Measurements from ENCODE around the gene AAK1.
"Not testable (repeated sequence)": the region's sequence is repeated elsewhere in the genome, so short reads cannot be mapped to it uniquely, and the experiment has no call there.

The AAK1 gene

DNA sequence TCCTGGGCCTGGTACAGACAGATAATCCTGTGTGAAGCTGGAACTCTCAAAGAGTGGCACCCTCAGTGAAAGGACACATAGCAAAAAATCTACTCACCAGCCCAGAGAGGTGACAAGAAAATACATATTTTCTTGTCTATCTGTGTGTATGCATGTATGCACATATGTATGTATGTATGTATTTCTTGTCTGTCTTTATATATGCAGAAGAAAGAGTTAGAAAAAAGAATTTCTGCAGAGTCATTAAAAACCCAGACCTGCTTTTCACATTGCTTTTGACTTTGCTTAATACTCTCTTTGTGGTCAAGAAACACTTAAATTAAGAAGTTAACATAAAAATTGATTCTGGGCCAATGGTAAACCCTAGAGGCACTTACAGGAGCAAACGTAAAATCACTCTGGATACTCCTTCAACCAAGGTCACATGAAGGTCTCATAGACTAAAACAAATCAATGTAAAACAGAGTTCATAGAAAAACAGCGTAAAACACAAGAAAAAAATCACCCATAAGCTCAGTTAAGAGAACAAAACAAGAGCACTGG lies 16.5 kb upstream of the AAK1 start:
- DNase-seq = peak; percentile 40

- no peak for DNase-seq
These were observed 15.8 kb upstream of the AAK1 start for GRCh38 chr2:69659349-69659748.

- no peak for DNase-seq
These were observed 8.7 kb upstream of the AAK1 start for GRCh38 chr2:69652206-69652605.

- DNase-seq = not testable (repeated sequence)
These were observed 3.7 kb upstream of the AAK1 start for GRCh38 chr2:69647196-69647595.

DNA sequence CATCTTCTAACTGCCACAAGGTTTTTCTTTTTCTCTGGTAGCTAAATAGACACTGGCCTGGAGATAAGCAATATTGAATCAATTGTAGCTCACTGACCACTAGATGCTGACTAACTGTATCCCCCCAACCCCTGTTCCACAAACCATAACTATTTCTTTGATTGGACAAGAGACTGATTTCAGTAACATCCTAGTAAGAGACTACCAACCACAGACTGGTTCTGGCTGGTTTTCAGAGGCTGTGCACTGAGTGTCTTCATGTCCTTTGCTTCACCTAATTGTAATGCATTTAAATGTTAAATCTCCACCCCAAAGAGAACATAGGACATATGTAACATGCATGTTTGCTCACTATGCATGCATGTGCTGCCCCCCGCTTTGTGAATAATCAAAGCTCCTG lies 3.2 kb upstream of the AAK1 start:
- no peak for DNase-seq

- DNase-seq = no peak
These were observed 2.4 kb upstream of the AAK1 start for GRCh38 chr2:69645921-69646320.

GRCh38 chr2:69645031-69645431 lies 1.5 kb upstream of the AAK1 start:
- peak; percentile 68 for DNase-seq

DNA sequence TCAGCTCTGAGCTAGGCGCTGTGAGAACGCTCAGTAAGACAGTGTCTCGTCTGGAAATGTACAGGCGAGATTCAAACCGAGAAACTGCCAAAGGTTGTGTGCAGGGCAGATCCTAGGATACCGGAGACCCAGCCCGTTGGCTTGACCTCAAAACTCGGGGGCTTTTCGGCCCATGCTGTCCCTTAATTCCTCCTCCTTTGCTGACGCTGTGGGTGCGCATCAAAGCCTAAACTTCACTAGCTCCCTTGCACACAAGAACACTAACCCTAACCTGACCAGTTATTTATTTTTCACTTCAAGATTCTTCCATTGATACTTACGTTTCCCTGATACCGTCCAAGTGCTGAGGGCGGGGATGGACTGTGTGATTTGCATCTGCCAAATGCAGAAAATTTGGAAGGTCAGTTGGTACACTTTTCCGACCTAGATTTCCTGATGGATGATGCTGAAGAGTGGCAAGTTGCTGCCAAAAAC lies 1.0 kb upstream of the AAK1 start:
- DNase-seq = no peak

DNA sequence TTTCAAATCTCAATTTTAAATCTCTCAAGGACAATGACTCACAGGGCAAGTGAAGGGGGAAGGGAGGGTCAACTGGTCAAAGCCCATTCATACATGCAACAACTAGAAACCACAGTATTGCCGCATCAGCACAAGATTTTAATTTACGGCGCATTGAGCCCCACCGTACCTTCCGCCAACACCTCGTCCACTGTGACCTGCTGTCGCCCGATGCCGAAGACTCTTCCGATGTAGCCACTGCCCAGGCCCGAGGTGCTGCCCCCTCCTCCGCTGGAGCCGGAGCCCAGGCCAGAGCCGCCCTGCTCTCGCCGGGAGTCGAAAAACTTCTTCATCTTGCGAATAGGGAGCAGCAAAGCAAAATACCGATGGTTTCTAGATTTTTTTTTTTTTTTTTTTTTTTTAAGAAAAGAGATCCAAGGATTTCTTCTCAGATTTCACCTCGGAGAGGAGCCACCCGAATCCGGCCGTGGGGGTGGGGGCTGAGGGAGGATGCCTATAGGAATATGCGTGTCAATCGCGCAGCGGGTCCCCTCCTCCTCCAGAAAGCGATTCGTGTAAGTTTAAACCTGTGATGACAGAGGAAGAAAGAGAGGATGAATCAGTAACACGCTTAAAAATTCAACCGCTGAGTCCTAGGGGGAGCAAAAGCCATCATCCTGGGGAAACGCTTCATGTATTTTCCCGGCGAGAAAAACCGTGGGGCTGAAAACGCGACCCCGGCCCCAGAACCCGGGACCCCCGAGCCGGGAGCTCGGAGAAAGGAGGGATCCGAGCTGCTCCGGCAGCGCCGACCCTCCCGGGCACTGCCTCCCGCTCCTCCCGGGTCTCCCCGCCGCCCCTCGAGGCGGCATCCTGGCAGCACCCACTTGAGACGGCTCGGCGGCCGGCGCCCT lies 584 bp downstream of the AAK1 start:
- peak; percentile 75 for DNase-seq

GRCh38 chr2:69641887-69642708 lies 1.4 kb downstream of the AAK1 start:
- DNase-seq = no peak

- DNase-seq = no peak
These were observed 2.1 kb downstream of the AAK1 start for GRCh38 chr2:69641471-69641870.

GRCh38 chr2:69639266-69639665 lies 4.3 kb downstream of the AAK1 start:
- no peak for DNase-seq

DNA sequence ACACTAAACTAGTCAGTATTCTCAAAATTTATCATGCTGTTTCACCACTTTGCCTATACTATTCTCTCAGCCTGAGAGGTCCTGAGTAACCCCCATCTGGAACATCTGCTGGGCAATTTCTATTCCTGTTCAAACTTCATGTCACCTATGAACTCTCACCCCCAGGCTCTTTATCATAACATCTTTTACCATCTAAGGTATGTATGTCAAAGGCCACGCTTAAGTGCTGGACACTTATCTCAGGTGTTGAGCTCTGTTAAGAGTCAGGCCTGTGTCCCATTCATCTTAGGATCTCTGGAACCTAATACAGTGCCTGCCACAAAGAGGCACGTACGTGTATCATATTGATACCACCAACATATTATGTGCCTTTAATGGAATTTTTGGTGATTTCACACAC lies 4.9 kb downstream of the AAK1 start:
- no peak for DNase-seq

DNA sequence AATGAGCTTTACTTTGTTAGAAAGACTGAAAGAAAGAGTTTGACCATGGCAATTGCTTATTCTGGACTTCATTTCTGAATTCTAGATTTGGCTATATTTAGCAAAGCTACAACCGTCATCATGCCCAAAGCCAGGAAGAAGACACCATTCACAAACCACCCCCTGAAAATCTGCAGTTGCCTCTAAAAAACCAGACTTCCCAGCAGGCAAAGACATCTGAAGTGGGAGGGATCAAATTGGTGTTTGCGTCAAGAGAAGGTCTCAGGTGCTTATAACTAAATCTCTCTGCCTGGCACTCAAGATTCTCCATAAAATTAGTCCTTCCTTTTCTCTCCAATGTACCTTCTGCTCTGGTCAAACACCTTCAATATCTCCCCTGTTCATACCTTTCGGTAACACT lies 5.6 kb downstream of the AAK1 start:
- DNase-seq = no peak

GRCh38 chr2:69636395-69636794 lies 7.1 kb downstream of the AAK1 start:
- DNase-seq = no peak

DNA sequence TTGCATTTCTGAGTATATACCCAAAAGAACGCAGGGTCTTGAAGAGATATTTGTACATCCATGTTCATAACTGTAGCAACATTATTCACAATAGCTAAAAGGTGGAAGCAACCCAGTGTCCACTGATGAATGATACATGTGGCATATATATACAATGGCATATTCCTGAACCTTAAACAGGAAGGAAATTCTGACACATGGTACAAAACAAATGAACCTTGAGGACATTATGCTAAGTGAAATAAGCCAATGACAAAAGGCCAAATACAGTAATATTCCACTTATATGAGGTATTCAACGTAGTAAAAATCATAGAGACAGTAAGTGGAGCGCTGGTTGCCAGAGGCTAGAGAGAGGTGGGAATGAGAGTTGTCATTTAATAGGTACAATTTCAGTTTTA lies 8.1 kb downstream of the AAK1 start:
- no peak for DNase-seq

DNA sequence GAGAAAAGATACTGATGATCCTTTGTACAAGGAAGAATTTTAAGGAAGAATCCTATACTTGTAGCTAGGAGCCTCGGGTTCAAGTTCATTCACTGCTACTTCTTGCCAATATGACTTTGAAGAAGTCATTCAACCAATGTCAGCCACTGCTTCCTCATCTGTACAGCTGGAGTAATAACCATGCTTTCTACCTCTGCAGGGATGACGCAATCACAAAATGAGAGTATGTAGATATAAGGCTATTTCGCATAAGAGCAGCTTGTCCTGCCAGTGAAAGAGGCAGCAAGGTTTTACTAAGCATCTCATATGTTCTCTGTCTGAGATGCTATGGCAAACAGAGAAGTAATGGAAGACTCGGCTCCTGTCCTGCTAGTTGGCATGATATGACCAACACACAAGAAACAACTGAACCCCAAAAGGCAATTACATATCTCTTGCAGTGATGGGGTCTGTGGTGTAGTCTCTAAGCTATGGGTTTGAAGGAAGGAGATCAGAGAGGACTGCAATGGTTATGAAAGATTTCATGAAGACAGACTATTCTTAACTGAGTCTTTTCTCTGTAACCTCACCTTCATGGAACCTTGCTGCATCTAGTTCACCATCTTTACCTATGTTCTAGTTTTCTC lies 9.2 kb downstream of the AAK1 start:
- peak; percentile 81 for DNase-seq

- DNase-seq = no peak
These were observed 12.1 kb downstream of the AAK1 start for GRCh38 chr2:69631402-69631801.

GRCh38 chr2:69629921-69630608 lies 13.5 kb downstream of the AAK1 start:
- no peak for DNase-seq

- peak; percentile 76 for DNase-seq
These were observed 15.1 kb downstream of the AAK1 start for GRCh38 chr2:69628325-69629021.

GRCh38 chr2:69625078-69625795 lies 18.3 kb downstream of the AAK1 start:
- DNase-seq = peak; percentile 70

All from hematopoietic multipotent progenitor cell treated with erythropoietin and hydrocortisone succinate and interleukin-3 and kit ligand, for 4 days (in vitro differentiated cells).